Adrenal gland (tissue), 12 donors: ENCODE results near the gene TSHR. TPM values are rescaled to one million over a fixed set of nuclear protein-coding genes. Genes with fewer than 3 reads are reported as not detected.

Experiments
- DNase-seq, 7 donors: peaks; one replicate each; pipeline ENCODE4 v3.0.0-alpha.2; 2019 to 2020
- H3K27ac ChIP-seq, 5 donors: fragments of 200-600 bp; sonication (generic) in 4 of 5; 1 replicate in 3 of 5; 2 replicates in 2 of 5; pipeline versions ENCODE4 v1.5.1 to v1.8.0; 2016 to 2020; ENCODE audit warnings: mild to moderate bottlenecking in 1 of 5
- H3K27me3 ChIP-seq: fragments of 200-600 bp; 2 replicates; pipeline ENCODE4 v1.8.0; 2021
- H3K36me3 ChIP-seq, 2 donors: fragments of 200-600 bp; replicated peaks in 1 of 2; 1 replicate in 1 of 2; 2 replicates in 1 of 2; pipeline versions ENCODE4 v1.5.1 to v1.8.0; 2018 to 2022
- H3K4me1 ChIP-seq, 2 donors: fragments of 200-600 bp; replicated peaks in 1 of 2; 1 replicate in 1 of 2; 2 replicates in 1 of 2; pipeline versions ENCODE4 v1.5.1 to v1.8.0; 2018 to 2021
- H3K4me3 ChIP-seq, 4 donors: fragments of 200-600 bp; sonication (generic) in 3 of 4; one replicate each; pipeline ENCODE4 v1.5.1; 2016 to 2018
- H3K9me3 ChIP-seq, 3 donors: fragments of 200-600 bp; sonication (generic) in 1 of 3; replicated peaks in 1 of 3; 1 replicate in 2 of 3; 2 replicates in 1 of 3; pipeline versions ENCODE4 v1.5.1 to v1.8.0; 2016 to 2021
- POLR2A ChIP-seq, 2 donors: fragments of 450-650 bp; IDR thresholded peaks; one replicate each; pipeline ENCODE4 v1.6.1; 2017; ENCODE audit warnings: antibody characterized with exemption in 2 of 2, mild to moderate bottlenecking in 2 of 2, moderate library complexity in 1 of 2
- WGBS, 4 donors: extraction: QIAGEN DNeasy Blood & Tissue Kit in 2 of 4; methylation state at CpG; one replicate each; pipeline versions ENCODE4 v1.1.5 to v1.1.7; 2013 to 2017; 5-methylcytosine and 5-hydroxymethylcytosine counted together
- intact Hi-C, 2 donors: fragments of 100-400 bp; cut with DNase I; formaldehyde crosslinking; loops; one replicate each; pipeline versions ENCODE4 v1.14.1 to v1.15.0; 2022 to 2023
- polyA plus RNA-seq, 3 donors: library from polyadenylated mRNA; stranded (reverse); fragments of 200-250 nt in 2 of 3; fragments of 350-450 nt in 1 of 3; fragmentation: Illumina TruSeq in 1 of 3; extraction: RNeasy Lipid Tissue Mini Kit (QIAGEN cat#74804) in 1 of 3; gene quantifications; one replicate each; pipeline ENCODE4 v1.2.3, GENCODE V29; 2013 to 2014
- total RNA-seq, 9 donors: library from RNA; depleted of rRNA in 4 of 9; stranded (reverse); fragments of >200 nt in 4 of 9; fragments of 120-200 nt in 1 of 9; fragmentation: NEBNext Ultra II Directional in 1 of 9; extraction: Animal tissue kit (Norgen Biotek cat#: 25700) in 1 of 9; gene quantifications; one replicate each; pipeline versions ENCODE4 v1.1.0 to v1.2.4, GENCODE V29; 2013 to 2023
- TF ChIP-seq, protein P1 (sequence below), 6 experiments: fragments of 450-650 bp in 4 of 6; fragments of 200-600 bp in 2 of 6; sonication (generic) in 1 of 6; IDR thresholded peaks; 1 replicate in 5 of 6; 2 replicates in 1 of 6; pipeline versions ENCODE4 v1.5.1 to v1.8.0; 2016 to 2021; ENCODE audit warnings: antibody characterized with exemption in 6 of 6, mild to moderate bottlenecking in 2 of 6, moderate library complexity in 1 of 6
- donor health status: healthy with polysubstance abuse.
- donor health status: Bipolar disorder and iron deficiency.
- donor health status: DM: yes; HTN: yes; CAD: no.
- donor health status: DM: no; HTN: no; CAD: no.
- donor health status: DM: no; HTN: no; CAD: no.
- donor health status: DM: yes; HTN: yes; CAD: no.

Gene TSHR
- total and polyA plus RNA-seq, 12 donors = 0.06 to 5.8 (median 0.68) TPM

DNA sequence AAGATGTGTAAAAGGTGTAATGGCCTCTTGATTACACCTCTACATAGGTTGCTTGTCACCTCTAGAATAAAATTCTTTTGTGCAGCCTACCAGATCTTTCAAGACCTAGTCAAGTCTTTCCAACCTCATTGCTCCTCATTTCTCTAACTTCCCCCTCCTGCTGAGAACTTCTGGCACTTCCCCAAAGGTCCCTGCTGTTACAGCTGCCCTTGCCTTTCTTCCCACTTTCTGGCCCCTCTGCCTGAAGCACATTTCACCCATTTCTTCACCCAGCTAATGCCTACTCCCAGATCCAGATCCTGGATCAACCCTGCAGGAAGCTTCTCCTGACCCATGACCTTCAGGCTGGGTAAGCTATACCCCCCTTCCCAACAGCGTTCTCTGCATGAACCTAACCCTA lies 1.5 kb downstream of the TSHR start:
- TF ChIP-seq, protein P1, sequence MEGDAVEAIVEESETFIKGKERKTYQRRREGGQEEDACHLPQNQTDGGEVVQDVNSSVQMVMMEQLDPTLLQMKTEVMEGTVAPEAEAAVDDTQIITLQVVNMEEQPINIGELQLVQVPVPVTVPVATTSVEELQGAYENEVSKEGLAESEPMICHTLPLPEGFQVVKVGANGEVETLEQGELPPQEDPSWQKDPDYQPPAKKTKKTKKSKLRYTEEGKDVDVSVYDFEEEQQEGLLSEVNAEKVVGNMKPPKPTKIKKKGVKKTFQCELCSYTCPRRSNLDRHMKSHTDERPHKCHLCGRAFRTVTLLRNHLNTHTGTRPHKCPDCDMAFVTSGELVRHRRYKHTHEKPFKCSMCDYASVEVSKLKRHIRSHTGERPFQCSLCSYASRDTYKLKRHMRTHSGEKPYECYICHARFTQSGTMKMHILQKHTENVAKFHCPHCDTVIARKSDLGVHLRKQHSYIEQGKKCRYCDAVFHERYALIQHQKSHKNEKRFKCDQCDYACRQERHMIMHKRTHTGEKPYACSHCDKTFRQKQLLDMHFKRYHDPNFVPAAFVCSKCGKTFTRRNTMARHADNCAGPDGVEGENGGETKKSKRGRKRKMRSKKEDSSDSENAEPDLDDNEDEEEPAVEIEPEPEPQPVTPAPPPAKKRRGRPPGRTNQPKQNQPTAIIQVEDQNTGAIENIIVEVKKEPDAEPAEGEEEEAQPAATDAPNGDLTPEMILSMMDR (IDR thresholded peaks at IDR 0.05) = no peak
- TF ChIP-seq POLR2A (IDR thresholded peaks at IDR 0.05) = no peak
- Histone ChIP-seq H3K36me3 (no peaks in the 10 kb centered on the region), H3K27ac (no peak overlapping the region), H3K9me3 (no peaks in the 10 kb centered on the region), H3K4me1 (peaks cover 8 to 24% of the 10 kb centered on the region in 2 donors), H3K27me3 (no peaks in the 10 kb centered on the region), H3K4me3 (no peak overlapping the region)
- 67 to 76% (median 73%) methylated on average over 1 of the region's 1 CpG for WGBS, 4 donors
- DNase-seq = peak in 2 of 7 donors; percentile 16 to 27
- intact Hi-C loops = loop anchor here in 1 of 2 donors (10.0 kb wide), 1 partner anchor 208 kb away; no protein-coding TSS in a partner anchor

DNA sequence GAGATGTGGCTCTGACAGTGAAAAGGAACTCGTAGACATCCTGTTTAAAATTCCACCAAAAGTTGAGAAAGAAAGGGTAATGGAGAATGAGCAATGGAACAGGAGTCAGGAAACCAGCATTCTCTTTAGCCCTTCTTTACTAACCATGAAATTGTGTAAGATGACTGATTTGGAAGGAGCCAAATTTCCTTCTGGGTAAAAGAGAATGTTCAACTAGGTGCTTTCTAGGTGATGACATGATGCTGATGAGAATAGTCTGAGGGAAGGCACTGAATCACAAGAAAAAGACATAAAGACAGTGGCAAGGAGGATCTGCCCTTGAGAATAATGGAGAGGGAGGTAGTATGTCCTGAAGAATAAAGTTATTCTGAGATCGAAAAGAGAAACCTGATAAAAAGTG lies 2.2 kb downstream of the TSHR start:
- Histone ChIP-seq H3K36me3 (no peaks in the 10 kb centered on the region), H3K27me3 (no peaks in the 10 kb centered on the region), H3K4me3 (no peak overlapping the region), H3K4me1 (peaks cover 8 to 24% of the 10 kb centered on the region in 2 donors), H3K9me3 (no peaks in the 10 kb centered on the region), H3K27ac (no peak overlapping the region)
- DNase-seq = no peak
- intact Hi-C loops = loop anchor here in 1 of 2 donors (10.0 kb wide), 1 partner anchor 207 kb away; no protein-coding TSS in a partner anchor
- TF ChIP-seq POLR2A (IDR thresholded peaks at IDR 0.05) = no peak
- TF ChIP-seq, protein P1 (IDR thresholded peaks at IDR 0.05) = no peak
- 81 to 84% (median 83%) methylated on average over 2 of the region's 2 CpGs for WGBS, 4 donors

DNA sequence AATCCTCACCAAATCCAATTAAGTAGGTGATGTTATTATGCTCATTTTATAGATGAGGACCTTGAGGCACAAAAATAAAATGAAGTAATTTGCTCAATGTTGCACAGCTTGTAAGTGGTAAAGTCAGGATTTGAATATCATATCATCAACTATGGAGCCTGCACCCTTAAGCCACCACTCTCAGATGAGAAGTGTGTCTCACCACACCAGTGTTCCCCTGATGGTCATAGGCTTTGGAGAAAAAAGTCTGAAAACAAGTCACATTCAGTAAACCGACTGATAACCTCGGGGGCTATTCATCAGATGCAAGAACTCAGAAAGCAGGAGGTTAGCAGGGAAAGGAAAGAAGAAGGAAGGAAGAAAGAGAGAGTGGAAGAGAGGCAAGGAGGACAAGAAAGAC lies 2.8 kb downstream of the TSHR start:
- intact Hi-C loops = loop anchor here in 1 of 2 donors (10.0 kb wide), 1 partner anchor 207 kb away; no protein-coding TSS in a partner anchor
- no peak overlapping the region for H3K4me3 ChIP-seq
- DNase-seq = no peak
- no peak overlapping the region for H3K27ac ChIP-seq
- 72 to 84% (median 79%) methylated on average over 2 of the region's 2 CpGs for WGBS, 4 donors
- peaks cover 8 to 24% of the 10 kb centered on the region in 2 donors for H3K4me1 ChIP-seq
- no peaks in the 10 kb centered on the region for H3K27me3 ChIP-seq
- no peaks in the 10 kb centered on the region for H3K9me3 ChIP-seq
- TF ChIP-seq, protein P1 (IDR thresholded peaks at IDR 0.05) = no peak
- no peak for TF ChIP-seq POLR2A (IDR thresholded peaks at IDR 0.05)
- no peaks in the 10 kb centered on the region for H3K36me3 ChIP-seq

DNA sequence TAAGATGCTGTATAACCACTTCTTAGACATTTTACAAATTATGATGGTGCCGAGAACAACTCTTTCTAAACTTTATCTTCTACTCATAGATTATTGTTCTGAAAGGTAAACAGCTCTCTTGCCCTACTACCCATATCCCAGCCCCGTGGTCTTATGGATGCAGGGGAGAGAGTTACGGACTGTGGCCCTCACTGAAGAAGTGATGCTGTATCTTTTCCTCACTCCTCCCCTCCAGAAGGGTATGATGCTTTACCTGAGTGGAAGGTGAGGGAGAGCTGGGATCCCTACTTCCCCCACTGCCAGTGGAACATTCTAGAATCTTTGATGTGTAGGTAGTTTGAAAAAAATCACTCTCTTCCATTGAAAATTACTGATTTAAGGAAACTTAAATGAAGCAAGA lies 3.5 kb downstream of the TSHR start:
- TF ChIP-seq POLR2A (IDR thresholded peaks at IDR 0.05) = no peak
- TF ChIP-seq, protein P1 (IDR thresholded peaks at IDR 0.05) = no peak

More for the DNA sequence above, 3.5 kb downstream of the TSHR start:
- WGBS, 4 donors = 63 to 89% (median 74%) methylated on average over 3 of the region's 3 CpGs
- peaks cover 8 to 24% of the 10 kb centered on the region in 2 donors for H3K4me1 ChIP-seq
- no peaks in the 10 kb centered on the region for H3K27me3 ChIP-seq
- no peaks in the 10 kb centered on the region for H3K9me3 ChIP-seq
- H3K4me3 ChIP-seq = no peak overlapping the region
- no peaks in the 10 kb centered on the region for H3K36me3 ChIP-seq
- intact Hi-C loops = loop anchor here in 1 of 2 donors (10.0 kb wide), 1 partner anchor 206 kb away; no protein-coding TSS in a partner anchor
- DNase-seq = no peak
- H3K27ac ChIP-seq = no peak overlapping the region
